ENCODE data around the gene COL5A1. TPM values are rescaled to one million over a fixed set of nuclear protein-coding genes. Genes with fewer than 3 reads are reported as not detected.

The COL5A1 gene
- total and polyA plus RNA-seq, 2 donors (not counting 1 experiment from before 2014, with no cell fraction given), result 72.8 to 109 TPM

GRCh38 chr9:134647359-134648080, 5.9 kb downstream of the COL5A1 start:
- no peaks in the 10 kb centered on the region for H3K9me3 ChIP-seq (ENCODE audit: control insufficient read depth, insufficient read depth, low read depth, low read length)
- TF ChIP-seq, protein P1, sequence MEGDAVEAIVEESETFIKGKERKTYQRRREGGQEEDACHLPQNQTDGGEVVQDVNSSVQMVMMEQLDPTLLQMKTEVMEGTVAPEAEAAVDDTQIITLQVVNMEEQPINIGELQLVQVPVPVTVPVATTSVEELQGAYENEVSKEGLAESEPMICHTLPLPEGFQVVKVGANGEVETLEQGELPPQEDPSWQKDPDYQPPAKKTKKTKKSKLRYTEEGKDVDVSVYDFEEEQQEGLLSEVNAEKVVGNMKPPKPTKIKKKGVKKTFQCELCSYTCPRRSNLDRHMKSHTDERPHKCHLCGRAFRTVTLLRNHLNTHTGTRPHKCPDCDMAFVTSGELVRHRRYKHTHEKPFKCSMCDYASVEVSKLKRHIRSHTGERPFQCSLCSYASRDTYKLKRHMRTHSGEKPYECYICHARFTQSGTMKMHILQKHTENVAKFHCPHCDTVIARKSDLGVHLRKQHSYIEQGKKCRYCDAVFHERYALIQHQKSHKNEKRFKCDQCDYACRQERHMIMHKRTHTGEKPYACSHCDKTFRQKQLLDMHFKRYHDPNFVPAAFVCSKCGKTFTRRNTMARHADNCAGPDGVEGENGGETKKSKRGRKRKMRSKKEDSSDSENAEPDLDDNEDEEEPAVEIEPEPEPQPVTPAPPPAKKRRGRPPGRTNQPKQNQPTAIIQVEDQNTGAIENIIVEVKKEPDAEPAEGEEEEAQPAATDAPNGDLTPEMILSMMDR (conservative IDR thresholded peaks at IDR 0.05 in 1 of 2, IDR thresholded peaks at IDR 0.05 in 1 of 2; ENCODE audit: low read depth in 1 of 2, low read length in 2 of 2), result no peak
- TF ChIP-seq EZH2 (IDR thresholded peaks at IDR 0.05; ENCODE audit: low read length, missing control alignments), result no peak
- H4K20me1 ChIP-seq (ENCODE audit: control insufficient read depth, extremely low read depth, insufficient read depth, low read length), result peaks cover 4% of the 10 kb centered on the region
- no peaks in the 10 kb centered on the region for H3K27me3 ChIP-seq (ENCODE audit: control insufficient read depth, insufficient read depth, low read length)
- H3K4me3 ChIP-seq (replicated peaks in 1 of 4; ENCODE audit: control extremely low read depth in 1 of 4, insufficient read depth in 1 of 4, low read depth in 3 of 4, low read length in 4 of 4), result peak overlapping the region in 1 of 4 experiments; percentile 34
- H2AFZ ChIP-seq (ENCODE audit: low read length), result no peak overlapping the region
- H3K36me3 ChIP-seq (ENCODE audit: control insufficient read depth, insufficient read depth, low read length), result peaks cover 17% of the 10 kb centered on the region
- DNase-seq (ENCODE audit: low read depth in 2 of 2), result no peak
- no peak overlapping the region for H3K9ac ChIP-seq (ENCODE audit: insufficient read depth, low read length)
- peaks cover 76% of the 10 kb centered on the region for H3K79me2 ChIP-seq (ENCODE audit: control insufficient read depth, insufficient read depth, low read length)
- peak overlapping the region; percentile 69 for H3K4me2 ChIP-seq (ENCODE audit: extremely low read depth, insufficient read depth, low read length)
- H3K27ac ChIP-seq (ENCODE audit: insufficient read depth, low read length), result no peak overlapping the region
- peaks cover 25% of the 10 kb centered on the region for H3K4me1 ChIP-seq (ENCODE audit: control insufficient read depth, extremely low read depth, insufficient read depth, low read length)

- peak overlapping the region; percentile 36 for H3K4me2 ChIP-seq (ENCODE audit: extremely low read depth, insufficient read depth, low read length)
- TF ChIP-seq, protein P1 (conservative IDR thresholded peaks at IDR 0.05 in 1 of 2, IDR thresholded peaks at IDR 0.05 in 1 of 2; ENCODE audit: low read depth in 1 of 2, low read length in 2 of 2), result no peak
- no peak for TF ChIP-seq EZH2 (IDR thresholded peaks at IDR 0.05; ENCODE audit: low read length, missing control alignments)
- no peak overlapping the region for H3K9ac ChIP-seq (ENCODE audit: insufficient read depth, low read length)
- peak; percentile 33 to 84 for DNase-seq (ENCODE audit: low read depth in 2 of 2)
- no peak overlapping the region for H3K27ac ChIP-seq (ENCODE audit: insufficient read depth, low read length)
- no peak overlapping the region for H2AFZ ChIP-seq (ENCODE audit: low read length)
- H4K20me1 ChIP-seq (ENCODE audit: control insufficient read depth, extremely low read depth, insufficient read depth, low read length), result peaks cover 8% of the 10 kb centered on the region
- H3K9me3 ChIP-seq (ENCODE audit: control insufficient read depth, insufficient read depth, low read depth, low read length), result no peaks in the 10 kb centered on the region
- no peaks in the 10 kb centered on the region for H3K27me3 ChIP-seq (ENCODE audit: control insufficient read depth, insufficient read depth, low read length)
- no peak overlapping the region for H3K4me3 ChIP-seq (replicated peaks in 1 of 4; ENCODE audit: control extremely low read depth in 1 of 4, insufficient read depth in 1 of 4, low read depth in 3 of 4, low read length in 4 of 4)
- H3K4me1 ChIP-seq (ENCODE audit: control insufficient read depth, extremely low read depth, insufficient read depth, low read length), result peaks cover 25% of the 10 kb centered on the region
- H3K36me3 ChIP-seq (ENCODE audit: control insufficient read depth, insufficient read depth, low read length), result peaks cover 19% of the 10 kb centered on the region
- peaks cover 78% of the 10 kb centered on the region for H3K79me2 ChIP-seq (ENCODE audit: control insufficient read depth, insufficient read depth, low read length)
Observed at GRCh38 chr9:134648701-134649530, 7.3 kb downstream of the COL5A1 start.

GRCh38 chr9:134650431-134651190, 9.0 kb downstream of the COL5A1 start:
- H3K36me3 ChIP-seq (ENCODE audit: control insufficient read depth, insufficient read depth, low read length), result peaks cover 19% of the 10 kb centered on the region
- H3K27me3 ChIP-seq (ENCODE audit: control insufficient read depth, insufficient read depth, low read length), result no peaks in the 10 kb centered on the region
- no peak overlapping the region for H2AFZ ChIP-seq (ENCODE audit: low read length)
- H3K4me1 ChIP-seq (ENCODE audit: control insufficient read depth, extremely low read depth, insufficient read depth, low read length), result peaks cover 22% of the 10 kb centered on the region
- TF ChIP-seq, protein P1 (conservative IDR thresholded peaks at IDR 0.05 in 1 of 2, IDR thresholded peaks at IDR 0.05 in 1 of 2; ENCODE audit: low read depth in 1 of 2, low read length in 2 of 2), result no peak
- no peak for TF ChIP-seq EZH2 (IDR thresholded peaks at IDR 0.05; ENCODE audit: low read length, missing control alignments)
- no peak overlapping the region for H3K27ac ChIP-seq (ENCODE audit: insufficient read depth, low read length)
- no peak overlapping the region for H3K9ac ChIP-seq (ENCODE audit: insufficient read depth, low read length)
- peaks cover 8% of the 10 kb centered on the region for H4K20me1 ChIP-seq (ENCODE audit: control insufficient read depth, extremely low read depth, insufficient read depth, low read length)
- H3K79me2 ChIP-seq (ENCODE audit: control insufficient read depth, insufficient read depth, low read length), result peaks cover 85% of the 10 kb centered on the region
- H3K4me3 ChIP-seq (replicated peaks in 1 of 4; ENCODE audit: control extremely low read depth in 1 of 4, insufficient read depth in 1 of 4, low read depth in 3 of 4, low read length in 4 of 4), result no peak overlapping the region
- no peaks in the 10 kb centered on the region for H3K9me3 ChIP-seq (ENCODE audit: control insufficient read depth, insufficient read depth, low read depth, low read length)
- H3K4me2 ChIP-seq (ENCODE audit: extremely low read depth, insufficient read depth, low read length), result no peak overlapping the region
- no peak for DNase-seq (ENCODE audit: low read depth in 2 of 2)

Data from fibroblast of lung (primary cell).